IMR-90 (cell line): Measurements from ENCODE around the gene SBF2. TPM values are rescaled to one million over a fixed set of nuclear protein-coding genes. Genes with fewer than 3 reads are reported as not detected.

Source experiments
- ATAC-seq: fragments of 200-7000 bp; cut with Tn5 transposase; 2 replicates; pipeline ENCODE4 v1.9.1; 2020; ENCODE audit warnings: low read depth, mild to moderate bottlenecking, moderate library complexity
- BruUV-seq: library from RNA; stranded (reverse); fragments of 400-500 nt; replicated peaks from 2 replicates; lab custom pipeline; 2021; lab: Mats Ljungman, UMichigan
- CTCF ChIA-PET: fragments of 300-600 bp; formaldehyde crosslinking; extraction: SDS; loops from one replicate; lab custom pipeline; 2021; ENCODE audit warnings: antibody characterized with exemption; lab: Yijun Ruan, JAX
- POLR2A ChIA-PET: fragments of 300-600 bp; sonication (Branson Sonifier 250); formaldehyde crosslinking; loops from one replicate; lab custom pipeline; 2022; ENCODE audit warnings: antibody characterized with exemption; ENCODE audit not compliant: unreplicated experiment; lab: Charles Lee
- DNase-seq: peaks from one replicate; pipeline ENCODE4 v3.0.0; 2013
- H2AFZ ChIP-seq: replicated peaks from 2 replicates; pipeline ENCODE3; 2013; ENCODE audit warnings: low read length, mild to moderate bottlenecking; ENCODE audit not compliant: poor library complexity
- H2AK5ac ChIP-seq: 2 replicates; pipeline ENCODE4 v1.6.1; 2013; ENCODE audit warnings: low read depth, low read length, inconsistent platforms
- H2AK9ac ChIP-seq: replicated peaks from 2 replicates; pipeline ENCODE3; 2013; ENCODE audit warnings: mild to moderate bottlenecking, low read depth, low read length, moderate library complexity; ENCODE audit not compliant: poor library complexity
- H2BK120ac ChIP-seq: 2 replicates; pipeline ENCODE4 v1.6.1; 2013; ENCODE audit warnings: low read depth, low read length, inconsistent platforms
- H2BK15ac ChIP-seq: 3 replicates; pipeline ENCODE4 v1.6.1; 2013; ENCODE audit warnings: low read depth, low read length, inconsistent platforms
- H2BK20ac ChIP-seq: 2 replicates; pipeline ENCODE4 v1.6.1; 2013; ENCODE audit warnings: low read depth, mild to moderate bottlenecking, inconsistent platforms, low read length, moderate library complexity
- H2BK5ac ChIP-seq: 2 replicates; pipeline ENCODE4 v1.6.1; 2013; ENCODE audit warnings: mild to moderate bottlenecking, low read depth, low read length, inconsistent platforms; ENCODE audit not compliant: poor library complexity, severe bottlenecking
- H3K14ac ChIP-seq: replicated peaks from 2 replicates; pipeline ENCODE4 v1.6.1; 2013; ENCODE audit warnings: low read depth, low read length, inconsistent platforms
- H3K18ac ChIP-seq: 2 replicates; pipeline ENCODE4 v1.6.1; 2013; ENCODE audit warnings: low read depth, low read length, control low read depth
- H3K23ac ChIP-seq: 2 replicates; pipeline ENCODE4 v1.6.1; 2013; ENCODE audit warnings: low read depth, low read length, inconsistent platforms
- H3K27ac ChIP-seq: 2 replicates; pipeline ENCODE4 v1.5.1; 2013; ENCODE audit warnings: mild to moderate bottlenecking, control low read depth, low read length; ENCODE audit not compliant: insufficient read depth
- H3K27me3 ChIP-seq: 2 replicates; pipeline ENCODE4 v1.6.1; 2013; ENCODE audit warnings: low read length; ENCODE audit not compliant: control insufficient read depth, insufficient read depth
- H3K36me3 ChIP-seq: 2 replicates; pipeline ENCODE4 v1.6.1; 2013; ENCODE audit warnings: low read length, mixed read lengths; ENCODE audit not compliant: control insufficient read depth, insufficient read depth
- H3K4ac ChIP-seq: 2 replicates; pipeline ENCODE4 v1.6.1; 2013; ENCODE audit warnings: low read depth, low read length, inconsistent platforms
- H3K4me1 ChIP-seq: 2 replicates; pipeline ENCODE4 v1.6.1; 2013; ENCODE audit warnings: low read length, mixed read lengths; ENCODE audit not compliant: control insufficient read depth, insufficient read depth
- H3K4me2 ChIP-seq: 2 replicates; pipeline ENCODE4 v1.6.1; 2013; ENCODE audit warnings: low read depth, mild to moderate bottlenecking, control low read depth, low read length, moderate library complexity
- H3K4me3 ChIP-seq: 2 replicates; pipeline ENCODE4 v1.5.1; 2013; ENCODE audit warnings: low read depth, mild to moderate bottlenecking, control low read depth, low read length, moderate library complexity; ENCODE audit not compliant: insufficient read depth
- H3K56ac ChIP-seq: 2 replicates; pipeline ENCODE4 v1.6.1; 2013; ENCODE audit warnings: low read length, inconsistent platforms; ENCODE audit not compliant: insufficient read depth; ENCODE audit errors: extremely low read depth
- H3K79me1 ChIP-seq, 2 experiments: 2 replicates each; pipeline ENCODE4 v1.6.1; 2013; ENCODE audit warnings: low read length in 2 of 2, inconsistent platforms in 1 of 2, low read depth in 1 of 2
- H3K9ac ChIP-seq: 2 replicates; pipeline ENCODE4 v1.6.1; 2013; ENCODE audit warnings: low read depth, low read length, control low read depth
- H3K9me1 ChIP-seq: 2 replicates; pipeline ENCODE4 v1.6.1; 2013; ENCODE audit warnings: low read length, inconsistent platforms; ENCODE audit not compliant: insufficient read depth
- H3K9me3 ChIP-seq: 2 replicates; pipeline ENCODE4 v1.6.1; 2013; ENCODE audit warnings: low read length; ENCODE audit not compliant: control insufficient read depth, insufficient read depth
- H4K20me1 ChIP-seq: 2 replicates; pipeline ENCODE4 v1.6.1; 2013; ENCODE audit warnings: low read length, inconsistent platforms; ENCODE audit not compliant: insufficient read depth
- H4K5ac ChIP-seq: 2 replicates; pipeline ENCODE4 v1.6.1; 2013; ENCODE audit warnings: mild to moderate bottlenecking, low read depth, low read length, control low read depth
- H4K8ac ChIP-seq, 2 experiments: 2 replicates each; pipeline ENCODE4 v1.6.1; 2013; ENCODE audit warnings: low read depth in 2 of 2, low read length in 2 of 2, control low read depth in 1 of 2, inconsistent platforms in 1 of 2
- H4K91ac ChIP-seq: 2 replicates; pipeline ENCODE4 v1.6.1; 2013; ENCODE audit warnings: low read depth, low read length, inconsistent platforms; ENCODE audit not compliant: insufficient read depth
- BHLHE40 ChIP-seq: fragments of 150-350 bp; IDR thresholded peaks from 2 replicates; pipeline ENCODE4 v1.6.1; 2016; ENCODE audit warnings: mild to moderate bottlenecking, low read depth, low read length
- CEBPB ChIP-seq: IDR thresholded peaks from 2 replicates; pipeline ENCODE4 v1.6.1; 2012; ENCODE audit warnings: low read depth, low read length, improper control_type of control experiment
- CHD1 ChIP-seq: IDR thresholded peaks from 2 replicates; pipeline ENCODE4 v1.6.1; 2012; ENCODE audit warnings: low read depth, low read length, improper control_type of control experiment
- ELK1 ChIP-seq: fragments of 150-350 bp; IDR thresholded peaks from 2 replicates; pipeline ENCODE4 v1.6.1; 2016; ENCODE audit warnings: low read depth, mild to moderate bottlenecking, low read length, moderate library complexity, borderline replicate concordance
- FOS ChIP-seq: fragments of 150-350 bp; IDR thresholded peaks from 2 replicates; pipeline ENCODE4 v1.6.1; 2016; ENCODE audit warnings: low read depth, low read length
- MAFK ChIP-seq: IDR thresholded peaks from 2 replicates; pipeline ENCODE4 v1.6.1; 2012; ENCODE audit warnings: low read depth, low read length, improper control_type of control experiment
- MAZ ChIP-seq: IDR thresholded peaks from 2 replicates; pipeline ENCODE4 v1.6.1; 2012; ENCODE audit warnings: low read depth, mild to moderate bottlenecking, low read length, improper control_type of control experiment, moderate library complexity, borderline replicate concordance
- MXI1 ChIP-seq: IDR thresholded peaks from 2 replicates; pipeline ENCODE4 v1.6.1; 2012; ENCODE audit warnings: low read depth, mild to moderate bottlenecking, low read length, moderate library complexity, borderline replicate concordance
- NFE2L2 ChIP-seq: fragments of 150-350 bp; IDR thresholded peaks from 2 replicates; pipeline ENCODE4 v1.6.1; 2016; ENCODE audit warnings: low read depth, mild to moderate bottlenecking, low read length
- POLR2A ChIP-seq: IDR thresholded peaks from 2 replicates; pipeline ENCODE4 v1.6.1; 2012; ENCODE audit warnings: mild to moderate bottlenecking, low read depth, low read length
- RAD21 ChIP-seq: IDR thresholded peaks from 2 replicates; pipeline ENCODE4 v1.6.1; 2012; ENCODE audit warnings: low read length, improper control_type of control experiment
- RCOR1 ChIP-seq: IDR thresholded peaks from 2 replicates; pipeline ENCODE4 v1.6.1; 2012; ENCODE audit warnings: mild to moderate bottlenecking, low read length, improper control_type of control experiment; ENCODE audit not compliant: insufficient replicate concordance
- RFX5 ChIP-seq: IDR thresholded peaks from 2 replicates; pipeline ENCODE4 v1.8.0; 2012; ENCODE audit warnings: low read depth, mild to moderate bottlenecking, low read length, moderate library complexity
- SMC3 ChIP-seq: fragments of 150-350 bp; IDR thresholded peaks from 2 replicates; pipeline ENCODE4 v1.6.1; 2016; ENCODE audit warnings: low read depth, mild to moderate bottlenecking, antibody characterized with exemption, low read length, moderate library complexity
- dilution Hi-C: fragments of 300-500 bp; cut with HindIII; formaldehyde crosslinking; loops from one replicate; pipeline ENCODE4 v1.14.3; 2018; ENCODE audit warnings: low sequenced_read_pairs; ENCODE audit not compliant: unreplicated experiment
- in situ Hi-C: fragments of 300-500 bp; cut with MboI; formaldehyde crosslinking; loops from 3 replicates; pipeline ENCODE4 v1.14.3; 2019; ENCODE audit warnings: low sequenced_read_pairs, inconsistent platforms, mixed read lengths
- intact Hi-C: fragments of 100-400 bp; cut with micrococcal nuclease; formaldehyde crosslinking; loops from 2 replicates; pipeline ENCODE4 v1.10.0; 2022
- polyA plus RNA-seq, 3 experiments: library from polyadenylated mRNA; depleted of rRNA; stranded (reverse); fragments of >200 nt; gene quantifications; 2 replicates each; pipeline ENCODE4 v1.2.3, GENCODE V29; 2012; ENCODE audit warnings: low replicate concordance in 1 of 3
- total RNA-seq: library from RNA; depleted of rRNA; stranded (reverse); fragments of >200 nt; gene quantifications from 2 replicates; pipeline ENCODE4 v1.2.3, GENCODE V29; 2012
- TF ChIP-seq, protein P1 (sequence below): fragments of 150-350 bp; IDR thresholded peaks from 2 replicates; pipeline ENCODE4 v1.6.1; 2017; ENCODE audit warnings: mild to moderate bottlenecking, antibody characterized with exemption, low read length, low read depth
- TF ChIP-seq, protein P2 (sequence below): conservative IDR thresholded peaks from 2 replicates; pipeline ENCODE4 v1.5.1; 2012; ENCODE audit warnings: mild to moderate bottlenecking, low read depth, low read length, improper control_type of control experiment

SBF2 gene
- total and polyA plus RNA-seq, 2 of the 4 experiments (the other 2 are of a cell fraction), result 23.8 to 51.8 TPM

GRCh38 chr11:10282117-10282516 is 11.9 kb downstream of the SBF2 start:
- H3K27ac ChIP-seq, result no peak overlapping the region
- no peak overlapping the region for H4K5ac ChIP-seq
- no peak overlapping the region for H2BK120ac ChIP-seq
- DNase-seq (no peak), ATAC-seq (no peak)
- in situ Hi-C loops, result no loop called here
- no TSS peak for BruUV-seq
- H2AFZ ChIP-seq, result no peak overlapping the region
- peaks cover 3% of the 10 kb centered on the region; the same call in 1 of the 2 replicates for H3K9me1 ChIP-seq
- intact Hi-C loops, result no loop called here
- dilution Hi-C loops, result no loop called here
- H2AK9ac ChIP-seq, result no peak overlapping the region
- no peak overlapping the region for H2BK15ac ChIP-seq
- H3K4me3 ChIP-seq, result no peak overlapping the region
- no peak overlapping the region for H3K56ac ChIP-seq
- H4K20me1 ChIP-seq, result peaks cover 14% of the 10 kb centered on the region
- H2BK5ac ChIP-seq, result no peak overlapping the region
- H4K91ac ChIP-seq, result no peak overlapping the region
- no peak overlapping the region for H3K14ac ChIP-seq
- TF ChIP-seq, protein P1, sequence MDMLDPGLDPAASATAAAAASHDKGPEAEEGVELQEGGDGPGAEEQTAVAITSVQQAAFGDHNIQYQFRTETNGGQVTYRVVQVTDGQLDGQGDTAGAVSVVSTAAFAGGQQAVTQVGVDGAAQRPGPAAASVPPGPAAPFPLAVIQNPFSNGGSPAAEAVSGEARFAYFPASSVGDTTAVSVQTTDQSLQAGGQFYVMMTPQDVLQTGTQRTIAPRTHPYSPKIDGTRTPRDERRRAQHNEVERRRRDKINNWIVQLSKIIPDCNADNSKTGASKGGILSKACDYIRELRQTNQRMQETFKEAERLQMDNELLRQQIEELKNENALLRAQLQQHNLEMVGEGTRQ, result no peak
- TF ChIP-seq MXI1, result no peak
- TF ChIP-seq BHLHE40, result no peak
- no peak for TF ChIP-seq RCOR1
- TF ChIP-seq CHD1, result no peak
- no peak for TF ChIP-seq MAFK
- TF ChIP-seq CEBPB, result no peak
- no peak for TF ChIP-seq SMC3
- TF ChIP-seq RFX5, result no peak
- no peak for TF ChIP-seq FOS
- TF ChIP-seq, protein P2, sequence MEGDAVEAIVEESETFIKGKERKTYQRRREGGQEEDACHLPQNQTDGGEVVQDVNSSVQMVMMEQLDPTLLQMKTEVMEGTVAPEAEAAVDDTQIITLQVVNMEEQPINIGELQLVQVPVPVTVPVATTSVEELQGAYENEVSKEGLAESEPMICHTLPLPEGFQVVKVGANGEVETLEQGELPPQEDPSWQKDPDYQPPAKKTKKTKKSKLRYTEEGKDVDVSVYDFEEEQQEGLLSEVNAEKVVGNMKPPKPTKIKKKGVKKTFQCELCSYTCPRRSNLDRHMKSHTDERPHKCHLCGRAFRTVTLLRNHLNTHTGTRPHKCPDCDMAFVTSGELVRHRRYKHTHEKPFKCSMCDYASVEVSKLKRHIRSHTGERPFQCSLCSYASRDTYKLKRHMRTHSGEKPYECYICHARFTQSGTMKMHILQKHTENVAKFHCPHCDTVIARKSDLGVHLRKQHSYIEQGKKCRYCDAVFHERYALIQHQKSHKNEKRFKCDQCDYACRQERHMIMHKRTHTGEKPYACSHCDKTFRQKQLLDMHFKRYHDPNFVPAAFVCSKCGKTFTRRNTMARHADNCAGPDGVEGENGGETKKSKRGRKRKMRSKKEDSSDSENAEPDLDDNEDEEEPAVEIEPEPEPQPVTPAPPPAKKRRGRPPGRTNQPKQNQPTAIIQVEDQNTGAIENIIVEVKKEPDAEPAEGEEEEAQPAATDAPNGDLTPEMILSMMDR, result no peak
- TF ChIP-seq ELK1, result no peak
- no peak for TF ChIP-seq RAD21
- no peak for TF ChIP-seq NFE2L2
- TF ChIP-seq POLR2A, result no peak
- no peak for TF ChIP-seq MAZ
- no peak overlapping the region for H3K4me2 ChIP-seq
- no peaks in the 10 kb centered on the region for H3K9me3 ChIP-seq
- peaks cover 22 to 65% of the 10 kb centered on the region in 2 experiments for H3K79me1 ChIP-seq
- no peak overlapping the region for H3K18ac ChIP-seq
- H2BK20ac ChIP-seq, result no peak overlapping the region
- H3K9ac ChIP-seq, result no peak overlapping the region
- H3K4me1 ChIP-seq, result peaks cover 6% of the 10 kb centered on the region
- H3K4ac ChIP-seq, result no peak overlapping the region
- H2AK5ac ChIP-seq, result no peak overlapping the region
- ChIA-PET CTCF (no interaction called here), POLR2A (no interaction called here)
- no peak overlapping the region for H3K23ac ChIP-seq
- H3K27me3 ChIP-seq, result no peaks in the 10 kb centered on the region
- H3K36me3 ChIP-seq, result no peaks in the 10 kb centered on the region
- no peak overlapping the region for H4K8ac ChIP-seq
